HG03378 (cell line): ENCODE measurements around the gene TEX264.

Experiments used
- ATAC-seq: cut with Tn5 transposase; IDR thresholded peaks from one replicate; pipeline ENCODE4 v1.9.1; 2021; ENCODE audit warnings: mild to moderate bottlenecking, moderate library complexity; ENCODE audit not compliant: unreplicated experiment

Gene TEX264

GRCh38 chr3:51691949-51692348, 20.9 kb downstream of the TEX264 start:
- no peak for ATAC-seq

GRCh38 chr3:51692980-51693395, 21.9 kb downstream of the TEX264 start:
- ATAC-seq = no peak

GRCh38 chr3:51696954-51697353, 25.9 kb downstream of the TEX264 start:
- ATAC-seq = no peak

- no peak for ATAC-seq
Observed at GRCh38 chr3:51698209-51698608, 27.2 kb downstream of the TEX264 start.

DNA sequence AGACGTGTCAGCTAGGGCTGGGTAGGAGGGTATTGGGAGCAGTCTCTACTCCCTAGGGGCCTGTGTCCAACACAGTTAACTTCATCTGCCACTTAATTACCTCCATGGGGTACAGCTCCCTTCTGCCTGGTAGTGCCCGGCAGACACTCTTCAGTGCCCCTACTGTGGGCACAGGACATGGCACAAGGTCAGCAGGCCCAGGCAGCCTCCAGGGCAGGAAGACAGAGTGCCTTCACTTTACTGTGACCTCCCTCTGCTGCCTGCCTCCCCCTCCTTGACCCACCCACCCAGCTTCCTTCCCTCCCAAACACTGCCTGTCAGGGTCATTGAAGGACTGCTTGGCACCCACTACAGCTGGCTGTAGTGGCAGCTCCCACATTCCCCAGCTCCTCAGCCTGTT, 29.4 kb downstream of the TEX264 start:
- no peak for ATAC-seq

- ATAC-seq = no peak
Observed at GRCh38 chr3:51702156-51702555, 31.1 kb downstream of the TEX264 start.

DNA sequence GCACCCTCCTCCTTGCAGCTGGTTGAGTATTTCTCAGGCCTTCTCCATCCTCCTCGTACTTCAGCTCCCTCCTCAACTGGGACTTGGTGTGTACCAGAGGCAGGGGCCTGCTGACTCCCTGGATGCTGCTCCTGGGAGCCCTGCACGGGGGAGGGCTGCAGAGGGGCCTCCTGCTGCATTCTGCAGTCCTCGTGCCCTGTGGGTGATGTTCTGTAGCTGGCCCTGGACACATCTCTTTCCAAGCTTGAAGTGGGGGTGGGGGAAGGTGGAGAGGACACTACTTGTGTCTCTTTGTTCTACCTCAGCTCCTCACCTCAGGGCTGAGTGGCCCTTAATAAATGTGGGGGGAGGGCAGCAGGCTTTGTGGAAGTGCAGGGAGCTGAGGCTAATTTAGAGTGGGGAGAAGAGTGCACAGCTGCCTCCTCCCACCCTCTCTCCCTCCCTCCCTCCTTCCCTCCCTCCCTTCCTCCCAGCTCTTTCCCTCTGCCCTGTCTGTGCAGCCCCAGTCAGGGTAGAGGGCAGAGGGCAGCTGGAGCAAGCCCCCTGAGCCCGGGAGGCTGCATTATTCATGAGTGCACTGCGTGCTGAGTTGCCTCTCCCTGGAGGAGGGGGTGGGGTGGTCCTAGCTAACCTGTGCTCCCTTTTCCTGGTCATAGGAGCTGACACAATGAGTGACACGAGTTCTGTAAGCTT, 32.2 kb downstream of the TEX264 start:
- ATAC-seq = no peak

GRCh38 chr3:51703761-51704510, 32.9 kb downstream of the TEX264 start:
- no peak for ATAC-seq

- no peak for ATAC-seq
Observed at GRCh38 chr3:51704511-51704950, 33.5 kb downstream of the TEX264 start.

- ATAC-seq = no peak
Observed at GRCh38 chr3:51705276-51706020, 34.4 kb downstream of the TEX264 start.

DNA sequence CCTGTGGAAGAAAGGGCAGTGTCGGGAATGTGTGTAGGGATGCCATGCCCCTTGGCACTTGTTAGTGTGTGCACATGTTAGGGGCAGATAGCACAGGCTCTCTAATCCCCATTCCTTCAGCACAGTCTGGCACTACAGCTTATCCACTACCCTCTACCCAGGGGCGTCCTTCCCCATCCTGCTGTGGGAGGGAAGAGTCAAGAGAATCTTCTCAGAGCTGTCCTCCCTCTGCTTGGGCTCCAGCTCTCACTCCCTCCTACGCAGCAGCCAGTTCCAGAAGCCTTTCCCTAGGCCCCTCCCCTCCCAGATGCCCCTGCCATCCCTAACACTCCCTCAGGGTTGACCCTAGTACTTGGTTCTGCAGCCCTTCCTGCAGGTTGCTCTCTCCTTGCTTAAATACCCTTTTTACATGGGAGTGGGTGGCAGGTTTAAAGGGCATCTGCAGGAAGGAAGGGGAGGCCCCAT, 35.0 kb downstream of the TEX264 start:
- no peak for ATAC-seq

- no peak for ATAC-seq
Observed at GRCh38 chr3:51706788-51707731, 36.0 kb downstream of the TEX264 start, which contains the start of gene GRM2. TSS of gene GRM2 (plus strand) at chr3:51707068. CDS start at chr3:51708984, 1,916 bp downstream.

GRCh38 chr3:51708216-51708845, 37.3 kb downstream of the TEX264 start:
- no peak for ATAC-seq

GRCh38 chr3:51709004-51709420, 38.0 kb downstream of the TEX264 start:
- no peak for ATAC-seq

GRCh38 chr3:51709675-51710074, 38.6 kb downstream of the TEX264 start:
- no peak for ATAC-seq

GRCh38 chr3:51710631-51711351, 39.7 kb downstream of the TEX264 start:
- no peak for ATAC-seq

- ATAC-seq = no peak
Observed at GRCh38 chr3:51711352-51712037, 40.4 kb downstream of the TEX264 start.

DNA sequence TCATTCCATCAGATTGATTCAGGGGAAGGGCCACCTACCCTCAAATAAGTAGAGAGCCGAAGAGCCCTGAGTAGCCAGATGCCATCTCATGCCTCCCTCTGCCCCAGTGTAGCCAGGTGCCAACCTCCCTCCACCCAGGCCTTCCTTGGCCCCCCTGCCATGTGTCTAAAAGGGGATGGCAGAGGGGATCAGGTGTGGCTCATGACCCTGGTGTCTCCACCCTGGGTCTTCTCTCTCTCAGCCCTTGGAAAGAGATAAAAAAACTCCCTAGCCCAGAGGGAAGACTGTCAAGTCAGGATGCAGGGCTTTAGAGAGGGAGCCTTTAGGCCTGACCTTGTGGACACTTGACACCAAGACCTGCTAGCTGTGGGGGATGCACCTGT, 41.0 kb downstream of the TEX264 start:
- ATAC-seq = no peak

- no peak for ATAC-seq
Observed at GRCh38 chr3:51712511-51712931, 41.5 kb downstream of the TEX264 start.
